DOHH2 (cell line): ENCODE data around the gene NR2F1-AS1.

ENCODE experiments used
- H3F3A ChIP-seq: fragments of 200-600 bp; sonication (generic), shearing (Covaris generic); 2 replicates; pipeline ENCODE4 v1.6.0; 2016; ENCODE audit warnings: antibody characterized with exemption, mild to moderate bottlenecking; ENCODE audit not compliant: control insufficient read depth, insufficient read depth
- H3K27ac ChIP-seq: fragments of 200-600 bp; sonication (generic); 2 replicates; pipeline ENCODE4 v1.5.1; 2014; ENCODE audit warnings: low read depth, mild to moderate bottlenecking, low read length, moderate library complexity
- H3K27me3 ChIP-seq: fragments of 200-600 bp; sonication (generic); 2 replicates; pipeline ENCODE4 v1.6.1; 2014; ENCODE audit warnings: mild to moderate bottlenecking, low read length, mixed read lengths; ENCODE audit not compliant: control insufficient read depth
- H3K36me3 ChIP-seq: fragments of 200-600 bp; sonication (generic); 2 replicates; pipeline ENCODE4 v1.6.1; 2014; ENCODE audit warnings: mild to moderate bottlenecking, low read length, moderate library complexity, mixed read lengths; ENCODE audit not compliant: control insufficient read depth
- H3K4me1 ChIP-seq: fragments of 200-600 bp; sonication (generic); 2 replicates; pipeline ENCODE4 v1.6.1; 2014; ENCODE audit warnings: mild to moderate bottlenecking, low read length, mixed read lengths; ENCODE audit not compliant: control insufficient read depth
- H3K4me2 ChIP-seq: fragments of 200-600 bp; sonication (generic); 2 replicates; pipeline ENCODE4 v1.6.0; 2014; ENCODE audit warnings: mild to moderate bottlenecking, low read length, moderate library complexity
- H3K4me3 ChIP-seq: fragments of 200-600 bp; sonication (generic); 2 replicates; pipeline ENCODE4 v1.5.1; 2014; ENCODE audit warnings: mild to moderate bottlenecking, low read length, mixed read lengths
- H3K79me2 ChIP-seq: fragments of 200-600 bp; sonication (generic); 2 replicates; pipeline ENCODE4 v1.6.1; 2014; ENCODE audit warnings: mild to moderate bottlenecking, low read length, mixed read lengths; ENCODE audit not compliant: control insufficient read depth
- H3K9me2 ChIP-seq: fragments of 200-600 bp; sonication (generic); replicated peaks from 2 replicates; pipeline ENCODE4 v1.6.1; 2014; ENCODE audit warnings: mild to moderate bottlenecking, low read length, mixed read lengths; ENCODE audit not compliant: control insufficient read depth
- H3K9me3 ChIP-seq: fragments of 200-600 bp; sonication (generic); 2 replicates; pipeline ENCODE4 v1.6.1; 2014; ENCODE audit warnings: antibody characterized with exemption, low read length, mixed read lengths; ENCODE audit not compliant: control insufficient read depth, insufficient read depth
- H4K20me1 ChIP-seq: fragments of 200-600 bp; sonication (generic); 2 replicates; pipeline ENCODE4 v1.6.0; 2014; ENCODE audit warnings: low read depth, mild to moderate bottlenecking, antibody characterized with exemption, low read length, moderate library complexity; ENCODE audit not compliant: control insufficient read depth, insufficient read depth
- CTCF ChIP-seq: fragments of 200-600 bp; sonication (generic); IDR thresholded peaks from one replicate; pipeline ENCODE4 v1.5.1; 2014; ENCODE audit warnings: antibody characterized with exemption, mild to moderate bottlenecking, low read depth, low read length; ENCODE audit not compliant: poor library complexity, severe bottlenecking
- EZH2phosphoT487 ChIP-seq: fragments of 200-600 bp; sonication (generic); IDR thresholded peaks from 2 replicates; pipeline ENCODE4 v1.6.1; 2017; ENCODE audit warnings: borderline replicate concordance, mild to moderate bottlenecking, antibody characterized with exemption, low read length, moderate library complexity, mixed read lengths

Gene NR2F1-AS1

GRCh38 chr5:93580063-93580926 lies 724 bp downstream of the NR2F1-AS1 start:
- TF ChIP-seq EZH2phosphoT487 (no peak), CTCF (no peak)
- Histone ChIP-seq H3K4me3 (peak overlapping the region; percentile 56), H3K9me2 (no peaks in the 10 kb centered on the region), H3K27ac (no peak overlapping the region), H3K4me1 (peaks cover 24% of the 10 kb centered on the region), H3F3A (no peaks in the 10 kb centered on the region), H3K79me2 (no peaks in the 10 kb centered on the region), H4K20me1 (no peaks in the 10 kb centered on the region), H3K9me3 (no peaks in the 10 kb centered on the region), H3K36me3 (no peaks in the 10 kb centered on the region), H3K4me2 (peak overlapping the region; percentile 62), H3K27me3 (peaks cover 69% of the 10 kb centered on the region)

- Histone ChIP-seq H3K4me2 (no peak overlapping the region), H3K36me3 (no peaks in the 10 kb centered on the region), H3K4me1 (peaks cover 24% of the 10 kb centered on the region), H3K27me3 (peaks cover 70% of the 10 kb centered on the region), H3K27ac (no peak overlapping the region), H3F3A (no peaks in the 10 kb centered on the region), H3K4me3 (no peak overlapping the region), H4K20me1 (no peaks in the 10 kb centered on the region), H3K79me2 (no peaks in the 10 kb centered on the region), H3K9me3 (no peaks in the 10 kb centered on the region), H3K9me2 (no peaks in the 10 kb centered on the region)
- TF ChIP-seq EZH2phosphoT487 (no peak), CTCF (no peak)
Measured at GRCh38 chr5:93579692-93580062, 1.3 kb downstream of the NR2F1-AS1 start.

- Histone ChIP-seq H3K36me3 (no peaks in the 10 kb centered on the region), H4K20me1 (no peaks in the 10 kb centered on the region), H3K9me3 (no peaks in the 10 kb centered on the region), H3K4me2 (no peak overlapping the region), H3K4me3 (no peak overlapping the region), H3K4me1 (peaks cover 24% of the 10 kb centered on the region), H3K9me2 (no peaks in the 10 kb centered on the region), H3K79me2 (no peaks in the 10 kb centered on the region), H3F3A (no peaks in the 10 kb centered on the region), H3K27me3 (peaks cover 76% of the 10 kb centered on the region), H3K27ac (no peak overlapping the region)
- TF ChIP-seq EZH2phosphoT487 (no peak), CTCF (no peak)
Measured at GRCh38 chr5:93578813-93579691, 2.0 kb downstream of the NR2F1-AS1 start.
